ENCODE measurements around the gene CDC14A. TPM values are rescaled to one million over a fixed set of nuclear protein-coding genes. Genes with fewer than 3 reads are reported as not detected.

CDC14A gene
- total RNA-seq, 2 donors from 2014 or later: 10.6 to 11.3 TPM

DNA sequence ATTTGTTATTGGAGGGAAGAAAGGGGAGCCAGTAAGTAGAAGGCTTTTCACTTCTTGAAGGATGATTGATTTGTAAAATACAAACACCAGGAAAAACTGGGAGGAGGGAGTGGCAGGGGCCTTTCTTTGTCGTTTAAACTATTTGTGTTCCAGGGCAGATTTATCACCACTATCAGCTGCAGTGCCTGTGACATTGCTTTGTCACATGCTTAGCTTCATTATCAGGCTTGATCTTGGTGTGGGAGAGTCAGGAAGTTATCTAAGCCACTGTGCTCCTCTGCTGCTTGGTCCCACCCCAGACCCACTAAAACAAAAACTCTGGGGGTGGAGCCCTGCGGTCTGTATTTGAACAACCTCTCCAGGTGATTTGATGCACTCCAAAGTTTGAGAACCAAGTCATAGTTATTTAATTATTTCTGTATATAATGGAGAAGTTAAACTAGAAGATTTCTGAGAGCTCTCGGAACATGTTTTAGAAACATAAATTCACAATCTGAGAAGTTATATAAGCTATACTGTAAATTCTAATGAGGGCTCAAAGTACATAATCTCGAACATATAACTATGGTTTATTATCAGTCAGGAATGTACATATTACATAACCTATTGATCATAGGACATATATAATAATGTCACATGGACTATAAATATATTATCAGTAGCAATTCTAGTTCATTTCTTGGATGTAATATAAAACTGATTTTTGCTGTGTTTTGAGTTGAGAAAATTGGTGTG, 87.9 kb downstream of the CDC14A start:
- TF ChIP-seq, protein P1, sequence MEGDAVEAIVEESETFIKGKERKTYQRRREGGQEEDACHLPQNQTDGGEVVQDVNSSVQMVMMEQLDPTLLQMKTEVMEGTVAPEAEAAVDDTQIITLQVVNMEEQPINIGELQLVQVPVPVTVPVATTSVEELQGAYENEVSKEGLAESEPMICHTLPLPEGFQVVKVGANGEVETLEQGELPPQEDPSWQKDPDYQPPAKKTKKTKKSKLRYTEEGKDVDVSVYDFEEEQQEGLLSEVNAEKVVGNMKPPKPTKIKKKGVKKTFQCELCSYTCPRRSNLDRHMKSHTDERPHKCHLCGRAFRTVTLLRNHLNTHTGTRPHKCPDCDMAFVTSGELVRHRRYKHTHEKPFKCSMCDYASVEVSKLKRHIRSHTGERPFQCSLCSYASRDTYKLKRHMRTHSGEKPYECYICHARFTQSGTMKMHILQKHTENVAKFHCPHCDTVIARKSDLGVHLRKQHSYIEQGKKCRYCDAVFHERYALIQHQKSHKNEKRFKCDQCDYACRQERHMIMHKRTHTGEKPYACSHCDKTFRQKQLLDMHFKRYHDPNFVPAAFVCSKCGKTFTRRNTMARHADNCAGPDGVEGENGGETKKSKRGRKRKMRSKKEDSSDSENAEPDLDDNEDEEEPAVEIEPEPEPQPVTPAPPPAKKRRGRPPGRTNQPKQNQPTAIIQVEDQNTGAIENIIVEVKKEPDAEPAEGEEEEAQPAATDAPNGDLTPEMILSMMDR (IDR thresholded peaks at IDR 0.05): no peak
- Histone ChIP-seq H3K36me3 (no peaks in the 10 kb centered on the region), H3K27ac (no peak overlapping the region), H3K4me1 (ENCODE audit: control insufficient read depth in 1 of 2, low read depth in 2 of 2) (no peaks in the 10 kb centered on the region), H3K9me3 (no peaks in the 10 kb centered on the region), H3K27me3 (replicated peaks; ENCODE audit: insufficient read depth) (no peaks in the 10 kb centered on the region), H3K4me3 (no peak overlapping the region)
- ATAC-seq (ENCODE audit: insufficient number of reproducible peaks, low FRiP score, low read depth) (no peak), DNase-seq (ENCODE audit: low spot score) (no peak)

DNA sequence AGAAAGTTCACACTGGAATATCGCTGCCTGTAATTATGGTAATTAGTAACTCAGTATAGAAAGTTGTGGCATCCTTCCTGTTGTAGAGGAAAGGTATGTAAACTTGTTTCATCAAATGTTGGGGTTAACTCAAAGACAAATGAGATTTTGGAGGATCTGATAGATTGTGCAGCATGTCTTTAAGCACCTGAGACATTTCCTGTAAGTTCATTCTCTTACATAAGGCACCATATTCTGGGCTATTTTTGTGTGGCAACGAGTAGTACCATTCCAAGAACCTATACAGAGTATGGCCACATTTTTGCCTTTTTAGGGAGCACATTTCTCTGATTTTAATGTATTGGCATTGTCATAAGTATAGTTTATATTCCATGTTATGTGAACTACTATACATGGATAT, 88.8 kb downstream of the CDC14A start:
- Histone ChIP-seq H3K27ac (no peak overlapping the region), H3K9me3 (no peaks in the 10 kb centered on the region), H3K4me1 (ENCODE audit: control insufficient read depth in 1 of 2, low read depth in 2 of 2) (no peaks in the 10 kb centered on the region), H3K36me3 (no peaks in the 10 kb centered on the region), H3K4me3 (no peak overlapping the region), H3K27me3 (replicated peaks; ENCODE audit: insufficient read depth) (no peaks in the 10 kb centered on the region)
- no peak for ATAC-seq (ENCODE audit: insufficient number of reproducible peaks, low FRiP score, low read depth)
- DNase-seq (ENCODE audit: low spot score): no peak
- TF ChIP-seq, protein P1 (IDR thresholded peaks at IDR 0.05): no peak

- no peaks in the 10 kb centered on the region for H3K27me3 ChIP-seq (replicated peaks; ENCODE audit: insufficient read depth)
- no peak overlapping the region for H3K27ac ChIP-seq
- no peaks in the 10 kb centered on the region for H3K9me3 ChIP-seq
- no peaks in the 10 kb centered on the region for H3K4me1 ChIP-seq (ENCODE audit: control insufficient read depth in 1 of 2, low read depth in 2 of 2)
- TF ChIP-seq, protein P1 (IDR thresholded peaks at IDR 0.05): no peak
- DNase-seq (ENCODE audit: low spot score) (no peak), ATAC-seq (ENCODE audit: insufficient number of reproducible peaks, low FRiP score, low read depth) (no peak)
- no peaks in the 10 kb centered on the region for H3K36me3 ChIP-seq
- no peak overlapping the region for H3K4me3 ChIP-seq
Measured at GRCh38 chr1:100441651-100442050, 89.3 kb downstream of the CDC14A start.

DNA sequence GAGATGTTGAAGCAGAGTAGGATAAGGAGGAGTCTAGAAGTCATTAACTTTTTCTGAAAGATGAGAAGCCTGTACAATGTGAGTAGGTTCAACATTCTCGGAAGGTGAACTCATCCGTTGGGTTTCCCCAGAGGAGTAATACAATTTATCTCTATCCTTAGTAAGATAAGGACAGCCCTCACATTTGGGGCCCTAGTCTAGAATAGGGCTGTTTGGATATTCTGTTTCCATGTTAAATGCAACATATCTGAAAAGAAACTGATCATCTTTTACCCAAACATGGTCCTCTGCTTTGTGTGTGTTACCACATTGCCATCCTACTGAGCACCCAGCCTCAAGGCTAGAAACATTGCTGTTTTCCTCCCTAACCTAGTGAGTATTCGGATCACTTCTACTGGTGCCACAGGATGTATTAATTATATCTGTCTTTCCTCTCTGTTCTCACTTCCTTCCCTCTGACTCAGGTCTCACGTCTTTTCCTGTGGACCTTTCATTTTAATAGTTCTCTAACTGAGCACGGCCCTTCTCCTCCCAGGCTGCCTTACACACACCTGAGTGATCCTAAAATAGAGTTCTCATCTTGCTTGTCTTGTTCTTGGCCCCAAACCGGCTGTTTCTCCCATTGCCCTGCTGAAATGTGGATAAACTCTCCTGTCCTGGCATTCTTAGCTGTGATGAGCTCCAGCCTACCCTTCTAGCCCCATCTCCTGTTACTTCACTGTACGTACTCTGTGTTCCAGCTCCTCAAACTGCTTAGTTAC, 91.7 kb downstream of the CDC14A start:
- TF ChIP-seq, protein P1 (IDR thresholded peaks at IDR 0.05): no peak
- Histone ChIP-seq H3K4me1 (ENCODE audit: control insufficient read depth in 1 of 2, low read depth in 2 of 2) (no peaks in the 10 kb centered on the region), H3K9me3 (no peaks in the 10 kb centered on the region), H3K4me3 (no peak overlapping the region), H3K36me3 (no peaks in the 10 kb centered on the region), H3K27ac (peak overlapping the region in 1 of 2 donors; percentile 24), H3K27me3 (replicated peaks; ENCODE audit: insufficient read depth) (no peaks in the 10 kb centered on the region)
- ATAC-seq (ENCODE audit: insufficient number of reproducible peaks, low FRiP score, low read depth): no peak
- DNase-seq (ENCODE audit: low spot score): no peak

- TF ChIP-seq, protein P1 (IDR thresholded peaks at IDR 0.05): no peak
- Histone ChIP-seq H3K4me3 (no peak overlapping the region), H3K27ac (no peak overlapping the region), H3K27me3 (replicated peaks; ENCODE audit: insufficient read depth) (no peaks in the 10 kb centered on the region), H3K4me1 (ENCODE audit: control insufficient read depth in 1 of 2, low read depth in 2 of 2) (no peaks in the 10 kb centered on the region), H3K36me3 (no peaks in the 10 kb centered on the region), H3K9me3 (no peaks in the 10 kb centered on the region)
- ATAC-seq (ENCODE audit: insufficient number of reproducible peaks, low FRiP score, low read depth) (no peak), DNase-seq (ENCODE audit: low spot score) (no peak)
Measured at GRCh38 chr1:100445565-100445964, 93.3 kb downstream of the CDC14A start.
